Thymus (tissue), 14 donors: ENCODE results near the gene DIRAS2. TPM values are rescaled to one million over a fixed set of nuclear protein-coding genes. Genes with fewer than 3 reads are reported as not detected.

Experiments
- DNase-seq, 9 donors: peaks; one replicate each; pipeline ENCODE4 v3.0.0-alpha.2; 2013; ENCODE audit warnings: low spot score in 9 of 9, low read depth in 6 of 9, missing footprints in 1 of 9
- H3K27ac ChIP-seq, 2 donors: one replicate each; pipeline ENCODE4 v1.5.1; 2013; ENCODE audit warnings: control low read depth in 1 of 2, low read depth in 1 of 2, low read length in 1 of 2, mild to moderate bottlenecking in 1 of 2, moderate library complexity in 1 of 2
- H3K27me3 ChIP-seq, 2 donors: one replicate each; pipeline ENCODE4 v1.5.1; 2013; ENCODE audit warnings: low read length in 1 of 2; ENCODE audit not compliant: control insufficient read depth in 2 of 2, insufficient read depth in 1 of 2
- H3K36me3 ChIP-seq, 2 donors: one replicate each; pipeline ENCODE4 v1.5.1; 2013; ENCODE audit warnings: low read length in 1 of 2, mild to moderate bottlenecking in 1 of 2, moderate library complexity in 1 of 2; ENCODE audit not compliant: control insufficient read depth in 2 of 2, insufficient read depth in 2 of 2
- H3K4me1 ChIP-seq, 2 donors: one replicate each; pipeline ENCODE4 v1.5.1; 2013; ENCODE audit warnings: low read length in 2 of 2; ENCODE audit not compliant: control insufficient read depth in 2 of 2, insufficient read depth in 2 of 2
- H3K4me3 ChIP-seq, 2 donors: one replicate each; pipeline ENCODE4 v1.5.1; 2013; ENCODE audit warnings: low read length in 2 of 2, control low read depth in 1 of 2, mild to moderate bottlenecking in 1 of 2
- H3K9me3 ChIP-seq, 2 donors: one replicate each; pipeline ENCODE4 v1.5.1; 2013; ENCODE audit warnings: low read length in 1 of 2, mild to moderate bottlenecking in 1 of 2; ENCODE audit not compliant: control insufficient read depth in 2 of 2, insufficient read depth in 1 of 2
- WGBS: extraction: QIAGEN DNeasy Blood & Tissue Kit; methylation state at CpG from one replicate; pipeline ENCODE4 v1.1.7; 2013; 5-methylcytosine and 5-hydroxymethylcytosine counted together
- long read RNA-seq, 10 donors: transcript quantifications; one replicate each; lab custom pipeline, GENCODE V29; 2026
- polyA plus RNA-seq: library from polyadenylated mRNA; stranded (reverse); fragments of 200-250 nt; gene quantifications from one replicate; pipeline ENCODE4 v1.2.3, GENCODE V29; 2013
- total RNA-seq: library from RNA; stranded (reverse); fragments of 120-200 nt; gene quantifications from one replicate; pipeline ENCODE4 v1.2.4, GENCODE V29; 2013
- donor health status: healthy.

The DIRAS2 gene
- total RNA-seq (0.42 TPM), polyA plus RNA-seq (0.32 TPM)
- long read RNA-seq, donor 1: 0 reads
- long read RNA-seq, donor 2: 0 reads
- long read RNA-seq, donor 3, full-length matches to known transcripts: 1 of 1 reads
- long read RNA-seq, donor 3, partial matches to known transcripts: 0 of 1 reads
- long read RNA-seq, donor 3, other reads (novel, unspliced or antisense): 0 of 1 reads
- long read RNA-seq, donor 4: 0 reads
- long read RNA-seq, donor 5, full-length matches to known transcripts: 1 of 1 reads
- long read RNA-seq, donor 5, partial matches to known transcripts: 0 of 1 reads
- long read RNA-seq, donor 5, other reads (novel, unspliced or antisense): 0 of 1 reads
- long read RNA-seq, donor 6: 0 reads
- long read RNA-seq, donor 7, full-length matches to known transcripts: 1 of 1 reads
- long read RNA-seq, donor 7, partial matches to known transcripts: 0 of 1 reads
- long read RNA-seq, donor 7, other reads (novel, unspliced or antisense): 0 of 1 reads
- long read RNA-seq, donor 8: 0 reads
- long read RNA-seq, donor 9: 0 reads
- long read RNA-seq, donor 10: 0 reads

- DNase-seq: peak in 7 of 9 donors; percentile 14 to 67 (median 32)
- no peak within 1 kb of the TSS for H3K27ac ChIP-seq
Observed at GRCh38 chr9:90642570-90643539, at the start of gene DIRAS2. TSS of gene DIRAS2 (minus strand) at chr9:90642824. CDS start at chr9:90613827, 28,997 bp downstream.

GRCh38 chr9:90684736-90685135, 42.1 kb upstream of the DIRAS2 start:
- WGBS: 91% methylated on average over 5 of the region's 5 CpGs
- Histone ChIP-seq H3K4me3 (no peak overlapping the region), H3K4me1 (no peaks in the 10 kb centered on the region), H3K27me3 (no peaks in the 10 kb centered on the region), H3K9me3 (peaks cover 0 to 7% of the 10 kb centered on the region in 2 donors), H3K36me3 (no peaks in the 10 kb centered on the region), H3K27ac (no peak overlapping the region)
- DNase-seq: no peak

More at GRCh38 chr9:90642570-90643539, at the start of gene DIRAS2:
- H3K4me3 ChIP-seq: peak within 1 kb of the TSS; percentile 27 to 43
- 8% methylated on average over 53 of the region's 53 CpGs for WGBS
- H3K4me1 ChIP-seq: peaks cover 14 to 17% of the 10 kb centered on the region in 2 donors
- no peaks in the 10 kb centered on the region for H3K9me3 ChIP-seq
- H3K27me3 ChIP-seq: peaks cover 18 to 47% of the 10 kb centered on the region in 2 donors
- H3K36me3 ChIP-seq: no peaks in the 10 kb centered on the region

- H3K4me1 ChIP-seq: no peaks in the 10 kb centered on the region
- WGBS: 100% methylated on average over 1 of the region's 1 CpG
- no peak for DNase-seq
Observed at GRCh38 chr9:90684106-90684505, 41.5 kb upstream of the DIRAS2 start.

GRCh38 chr9:90680534-90680933, 37.9 kb upstream of the DIRAS2 start:
- 97% methylated on average over 6 of the region's 6 CpGs for WGBS
- H3K9me3 ChIP-seq: no peaks in the 10 kb centered on the region
- no peak for DNase-seq
- no peaks in the 10 kb centered on the region for H3K36me3 ChIP-seq
- no peaks in the 10 kb centered on the region for H3K4me1 ChIP-seq
- H3K27me3 ChIP-seq: no peaks in the 10 kb centered on the region
- H3K27ac ChIP-seq: no peak overlapping the region
- H3K4me3 ChIP-seq: no peak overlapping the region

More at GRCh38 chr9:90684106-90684505, 41.5 kb upstream of the DIRAS2 start:
- H3K36me3 ChIP-seq: no peaks in the 10 kb centered on the region
- H3K9me3 ChIP-seq: peaks cover 0 to 7% of the 10 kb centered on the region in 2 donors
- H3K27ac ChIP-seq: no peak overlapping the region
- H3K4me3 ChIP-seq: no peak overlapping the region
- no peaks in the 10 kb centered on the region for H3K27me3 ChIP-seq

- Histone ChIP-seq H3K27me3 (no peaks in the 10 kb centered on the region), H3K4me3 (no peak overlapping the region), H3K4me1 (no peaks in the 10 kb centered on the region), H3K9me3 (no peaks in the 10 kb centered on the region), H3K27ac (no peak overlapping the region), H3K36me3 (no peaks in the 10 kb centered on the region)
- peak in 2 of 9 donors; percentile 20 to 24 for DNase-seq
- 84% methylated on average over 4 of the region's 4 CpGs for WGBS
Observed at GRCh38 chr9:90665072-90665471, 22.4 kb upstream of the DIRAS2 start.

GRCh38 chr9:90659650-90660364, 17.2 kb upstream of the DIRAS2 start:
- no peaks in the 10 kb centered on the region for H3K9me3 ChIP-seq
- H3K4me1 ChIP-seq: no peaks in the 10 kb centered on the region
- WGBS: 88% methylated on average over 3 of the region's 3 CpGs
- H3K4me3 ChIP-seq: no peak overlapping the region
- H3K27ac ChIP-seq: no peak overlapping the region
- DNase-seq: no peak
- no peaks in the 10 kb centered on the region for H3K27me3 ChIP-seq
- no peaks in the 10 kb centered on the region for H3K36me3 ChIP-seq

GRCh38 chr9:90658783-90659182, 16.2 kb upstream of the DIRAS2 start:
- Histone ChIP-seq H3K9me3 (no peaks in the 10 kb centered on the region), H3K4me1 (no peaks in the 10 kb centered on the region), H3K27ac (no peak overlapping the region), H3K27me3 (no peaks in the 10 kb centered on the region), H3K4me3 (no peak overlapping the region), H3K36me3 (no peaks in the 10 kb centered on the region)
- no peak for DNase-seq
- 99% methylated on average over 4 of the region's 4 CpGs for WGBS

GRCh38 chr9:90658181-90658580, 15.6 kb upstream of the DIRAS2 start:
- no peak for DNase-seq

More at GRCh38 chr9:90658181-90658580, 15.6 kb upstream of the DIRAS2 start:
- Histone ChIP-seq H3K27me3 (no peaks in the 10 kb centered on the region), H3K4me1 (no peaks in the 10 kb centered on the region), H3K27ac (no peak overlapping the region), H3K4me3 (no peak overlapping the region), H3K9me3 (no peaks in the 10 kb centered on the region), H3K36me3 (no peaks in the 10 kb centered on the region)
- WGBS: 69% methylated on average over 3 of the region's 3 CpGs
